Panc1 (cell line): ENCODE data around the gene ASPHD1.
A peak's percentile ranks its signal among the peaks of the same experiment; 100 is the strongest.

Experiments used
- POLR2AphosphoS5 ChIP-seq: IDR thresholded peaks from 2 replicates; pipeline ENCODE4 v1.6.1; 2012; ENCODE audit warnings: mild to moderate bottlenecking, low read depth, low read length, moderate library complexity
- SIN3A ChIP-seq: IDR thresholded peaks from 2 replicates; pipeline ENCODE4 v1.6.1; 2012; ENCODE audit warnings: low read depth, mild to moderate bottlenecking, low read length, moderate library complexity, borderline replicate concordance; ENCODE audit not compliant: insufficient read depth
- TF ChIP-seq, protein P1 (sequence below): fragments of 450-650 bp; IDR thresholded peaks from 2 replicates; pipeline ENCODE4 v1.5.1; 2017; ENCODE audit warnings: mild to moderate bottlenecking
- TF ChIP-seq, protein P2 (sequence below), 2 experiments: IDR thresholded peaks; 2 replicates each; pipeline ENCODE4 v1.6.1; 2011 to 2012; ENCODE audit warnings: low read depth in 2 of 2, control low read depth in 1 of 2, low read length in 1 of 2, mild to moderate bottlenecking in 1 of 2, moderate library complexity in 1 of 2; ENCODE audit not compliant: insufficient read depth in 1 of 2

DNA sequence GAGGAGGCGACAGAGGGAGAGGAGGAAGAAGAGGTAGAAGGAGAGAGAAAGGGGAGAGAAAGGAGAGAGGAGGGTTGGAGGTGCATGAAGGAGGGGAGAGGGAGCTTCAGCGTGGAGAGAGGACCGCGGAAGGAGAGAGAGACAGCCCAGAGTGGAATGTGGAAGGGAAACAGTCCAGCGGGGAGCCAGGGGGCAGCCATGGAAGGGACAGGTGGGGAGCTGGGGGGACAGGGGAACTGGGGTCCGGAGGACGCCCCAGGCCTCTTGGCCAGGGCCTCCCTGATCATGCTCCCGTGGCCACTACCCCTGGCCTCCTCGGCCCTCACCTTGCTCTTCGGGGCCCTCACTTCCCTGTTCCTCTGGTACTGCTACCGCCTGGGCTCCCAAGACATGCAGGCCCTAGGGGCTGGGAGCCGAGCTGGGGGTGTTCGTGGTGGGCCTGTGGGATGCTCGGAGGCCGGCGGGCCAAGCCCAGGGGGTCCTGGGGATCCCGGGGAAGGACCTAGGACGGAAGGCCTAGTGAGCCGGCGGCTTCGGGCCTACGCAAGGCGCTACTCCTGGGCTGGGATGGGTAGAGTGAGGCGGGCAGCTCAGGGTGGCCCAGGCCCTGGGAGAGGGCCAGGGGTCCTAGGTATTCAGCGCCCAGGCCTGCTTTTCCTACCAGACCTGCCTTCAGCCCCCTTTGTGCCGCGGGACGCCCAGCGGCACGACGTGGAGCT lies 759 bp downstream of the ASPHD1 start:
- TF ChIP-seq, protein P1, sequence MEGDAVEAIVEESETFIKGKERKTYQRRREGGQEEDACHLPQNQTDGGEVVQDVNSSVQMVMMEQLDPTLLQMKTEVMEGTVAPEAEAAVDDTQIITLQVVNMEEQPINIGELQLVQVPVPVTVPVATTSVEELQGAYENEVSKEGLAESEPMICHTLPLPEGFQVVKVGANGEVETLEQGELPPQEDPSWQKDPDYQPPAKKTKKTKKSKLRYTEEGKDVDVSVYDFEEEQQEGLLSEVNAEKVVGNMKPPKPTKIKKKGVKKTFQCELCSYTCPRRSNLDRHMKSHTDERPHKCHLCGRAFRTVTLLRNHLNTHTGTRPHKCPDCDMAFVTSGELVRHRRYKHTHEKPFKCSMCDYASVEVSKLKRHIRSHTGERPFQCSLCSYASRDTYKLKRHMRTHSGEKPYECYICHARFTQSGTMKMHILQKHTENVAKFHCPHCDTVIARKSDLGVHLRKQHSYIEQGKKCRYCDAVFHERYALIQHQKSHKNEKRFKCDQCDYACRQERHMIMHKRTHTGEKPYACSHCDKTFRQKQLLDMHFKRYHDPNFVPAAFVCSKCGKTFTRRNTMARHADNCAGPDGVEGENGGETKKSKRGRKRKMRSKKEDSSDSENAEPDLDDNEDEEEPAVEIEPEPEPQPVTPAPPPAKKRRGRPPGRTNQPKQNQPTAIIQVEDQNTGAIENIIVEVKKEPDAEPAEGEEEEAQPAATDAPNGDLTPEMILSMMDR, result no peak
- TF ChIP-seq POLR2AphosphoS5 (0 out of 2 replicates have a peak, but pooled peaks have one; percentile 24), SIN3A (0 out of 2 replicates have a peak, but pooled peaks have one; percentile 32)
- TF ChIP-seq, protein P2, sequence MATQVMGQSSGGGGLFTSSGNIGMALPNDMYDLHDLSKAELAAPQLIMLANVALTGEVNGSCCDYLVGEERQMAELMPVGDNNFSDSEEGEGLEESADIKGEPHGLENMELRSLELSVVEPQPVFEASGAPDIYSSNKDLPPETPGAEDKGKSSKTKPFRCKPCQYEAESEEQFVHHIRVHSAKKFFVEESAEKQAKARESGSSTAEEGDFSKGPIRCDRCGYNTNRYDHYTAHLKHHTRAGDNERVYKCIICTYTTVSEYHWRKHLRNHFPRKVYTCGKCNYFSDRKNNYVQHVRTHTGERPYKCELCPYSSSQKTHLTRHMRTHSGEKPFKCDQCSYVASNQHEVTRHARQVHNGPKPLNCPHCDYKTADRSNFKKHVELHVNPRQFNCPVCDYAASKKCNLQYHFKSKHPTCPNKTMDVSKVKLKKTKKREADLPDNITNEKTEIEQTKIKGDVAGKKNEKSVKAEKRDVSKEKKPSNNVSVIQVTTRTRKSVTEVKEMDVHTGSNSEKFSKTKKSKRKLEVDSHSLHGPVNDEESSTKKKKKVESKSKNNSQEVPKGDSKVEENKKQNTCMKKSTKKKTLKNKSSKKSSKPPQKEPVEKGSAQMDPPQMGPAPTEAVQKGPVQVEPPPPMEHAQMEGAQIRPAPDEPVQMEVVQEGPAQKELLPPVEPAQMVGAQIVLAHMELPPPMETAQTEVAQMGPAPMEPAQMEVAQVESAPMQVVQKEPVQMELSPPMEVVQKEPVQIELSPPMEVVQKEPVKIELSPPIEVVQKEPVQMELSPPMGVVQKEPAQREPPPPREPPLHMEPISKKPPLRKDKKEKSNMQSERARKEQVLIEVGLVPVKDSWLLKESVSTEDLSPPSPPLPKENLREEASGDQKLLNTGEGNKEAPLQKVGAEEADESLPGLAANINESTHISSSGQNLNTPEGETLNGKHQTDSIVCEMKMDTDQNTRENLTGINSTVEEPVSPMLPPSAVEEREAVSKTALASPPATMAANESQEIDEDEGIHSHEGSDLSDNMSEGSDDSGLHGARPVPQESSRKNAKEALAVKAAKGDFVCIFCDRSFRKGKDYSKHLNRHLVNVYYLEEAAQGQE (IDR thresholded peaks at IDR 0.05; ENCODE audit: insufficient read depth in 1 of 2, low read depth in 2 of 2, low read length in 1 of 2), result no peak
